Trophoblast cell (in vitro differentiated cells and primary cell): ENCODE data around the gene ZNF324.

Experiments
- DNase-seq, 2 donors: peaks; one replicate each; pipeline ENCODE4 v3.0.0-alpha.2; 2016
- H2AFZ ChIP-seq: 2 replicates; pipeline ENCODE4 v1.6.1; 2013; ENCODE audit warnings: low read length, moderate library complexity, mild to moderate bottlenecking; ENCODE audit not compliant: insufficient read depth, poor library complexity
- H2AK5ac ChIP-seq: 2 replicates; pipeline ENCODE4 v1.6.1; 2013; ENCODE audit warnings: mild to moderate bottlenecking, low read length
- H2BK120ac ChIP-seq: 2 replicates; pipeline ENCODE4 v1.6.1; 2013; ENCODE audit warnings: low read length, mild to moderate bottlenecking, moderate library complexity; ENCODE audit not compliant: insufficient read depth, poor library complexity
- H2BK12ac ChIP-seq: 2 replicates; pipeline ENCODE4 v1.6.1; 2013; ENCODE audit warnings: mild to moderate bottlenecking, low read length, moderate library complexity
- H2BK5ac ChIP-seq: 2 replicates; pipeline ENCODE4 v1.6.1; 2013; ENCODE audit warnings: low read length, low read depth, moderate library complexity, mild to moderate bottlenecking; ENCODE audit not compliant: poor library complexity
- H3K14ac ChIP-seq: 2 replicates; pipeline ENCODE4 v1.6.1; 2013; ENCODE audit warnings: mild to moderate bottlenecking, low read length
- H3K18ac ChIP-seq: 2 replicates; pipeline ENCODE4 v1.6.1; 2013; ENCODE audit warnings: mild to moderate bottlenecking, low read length
- H3K23ac ChIP-seq: 2 replicates; pipeline ENCODE4 v1.6.1; 2013; ENCODE audit warnings: low read length
- H3K27ac ChIP-seq: 2 replicates; pipeline ENCODE4 v1.5.1; 2013; ENCODE audit warnings: low read depth, mild to moderate bottlenecking, inconsistent platforms, low read length, moderate library complexity
- H3K27me3 ChIP-seq: 2 replicates; pipeline ENCODE4 v1.6.1; 2013; ENCODE audit warnings: inconsistent platforms, mild to moderate bottlenecking, low read length, moderate library complexity; ENCODE audit not compliant: insufficient read depth
- H3K36me3 ChIP-seq, 2 experiments: 1 replicate in 1 of 2; 2 replicates in 1 of 2; pipeline ENCODE4 v1.6.1; 2013; ENCODE audit warnings: low read length in 2 of 2, mild to moderate bottlenecking in 2 of 2, moderate library complexity in 1 of 2; ENCODE audit not compliant: insufficient read depth in 2 of 2, control insufficient read depth in 1 of 2
- H3K4ac ChIP-seq: 2 replicates; pipeline ENCODE4 v1.6.1; 2013; ENCODE audit warnings: low read depth, mild to moderate bottlenecking, low read length, moderate library complexity
- H3K4me1 ChIP-seq, 2 experiments: 1 replicate in 1 of 2; 2 replicates in 1 of 2; pipeline ENCODE4 v1.6.1; 2013; ENCODE audit warnings: low read length in 2 of 2, mild to moderate bottlenecking in 2 of 2, moderate library complexity in 1 of 2; ENCODE audit not compliant: insufficient read depth in 2 of 2, control insufficient read depth in 1 of 2
- H3K4me2 ChIP-seq: 2 replicates; pipeline ENCODE4 v1.6.1; 2013; ENCODE audit warnings: inconsistent platforms, mild to moderate bottlenecking, low read length, moderate library complexity
- H3K4me3 ChIP-seq: 2 replicates; pipeline ENCODE4 v1.5.1; 2013; ENCODE audit warnings: mild to moderate bottlenecking, low read depth, low read length, inconsistent platforms
- H3K79me1 ChIP-seq: one replicate; pipeline ENCODE4 v1.6.1; 2013; ENCODE audit warnings: low read length
- H3K79me2 ChIP-seq: 2 replicates; pipeline ENCODE4 v1.6.1; 2013; ENCODE audit warnings: low read length, mild to moderate bottlenecking; ENCODE audit not compliant: control insufficient read depth, insufficient read depth, poor library complexity
- H3K9ac ChIP-seq: 2 replicates; pipeline ENCODE4 v1.6.1; 2013; ENCODE audit warnings: mild to moderate bottlenecking, low read length
- H3K9me3 ChIP-seq: 2 replicates; pipeline ENCODE4 v1.6.1; 2013; ENCODE audit warnings: low read depth, mild to moderate bottlenecking, control low read depth, inconsistent platforms, low read length; ENCODE audit not compliant: insufficient read depth
- H4K12ac ChIP-seq: 2 replicates; pipeline ENCODE4 v1.6.1; 2013; ENCODE audit warnings: low read depth, mild to moderate bottlenecking, low read length, moderate library complexity
- H4K8ac ChIP-seq: 2 replicates; pipeline ENCODE4 v1.6.1; 2013; ENCODE audit warnings: low read depth, mild to moderate bottlenecking, low read length, moderate library complexity
- H4K91ac ChIP-seq: one replicate; pipeline ENCODE4 v1.6.1; 2013; ENCODE audit warnings: low read depth, mild to moderate bottlenecking, low read length, moderate library complexity
- WGBS: extraction: QIAGEN DNeasy Blood & Tissue Kit; methylation state at CpG from one replicate; pipeline ENCODE4 v1.1.7; 2013; ENCODE audit warnings: missing lambda C conversion rate; ENCODE audit not compliant: insufficient read length, insufficient coverage; ENCODE audit errors: extremely low coverage; 5-methylcytosine and 5-hydroxymethylcytosine counted together

Gene ZNF324

GRCh38 chr19:58473775-58474174 lies 6.9 kb downstream of the ZNF324 start:
- H3K4me1 ChIP-seq: peaks cover 7 to 13% of the 10 kb centered on the region in 2 experiments
- H2BK120ac ChIP-seq: no peak overlapping the region
- no peak overlapping the region for H2AK5ac ChIP-seq
- H3K27me3 ChIP-seq: no peaks in the 10 kb centered on the region
- no peak overlapping the region for H4K91ac ChIP-seq
- H2BK12ac ChIP-seq: no peak overlapping the region
- H3K4me2 ChIP-seq: no peak overlapping the region
- no peak overlapping the region for H3K27ac ChIP-seq
- H3K9ac ChIP-seq: no peak overlapping the region
- no peak overlapping the region for H3K23ac ChIP-seq
- H3K79me2 ChIP-seq: peaks cover 3% of the 10 kb centered on the region
- H4K8ac ChIP-seq: no peak overlapping the region
- H3K14ac ChIP-seq: no peak overlapping the region
- H3K4ac ChIP-seq: no peak overlapping the region
- H2BK5ac ChIP-seq: no peak overlapping the region
- H3K4me3 ChIP-seq: no peak overlapping the region
- H2AFZ ChIP-seq: no peak overlapping the region
- peaks cover 36 to 38% of the 10 kb centered on the region in 2 experiments for H3K36me3 ChIP-seq
- no peaks in the 10 kb centered on the region for H3K9me3 ChIP-seq
- no peak for DNase-seq
- H3K79me1 ChIP-seq: peaks cover 11% of the 10 kb centered on the region
- no peak overlapping the region for H3K18ac ChIP-seq
- no peak overlapping the region for H4K12ac ChIP-seq

GRCh38 chr19:58474291-58474996 lies 7.6 kb downstream of the ZNF324 start:
- H2BK5ac ChIP-seq: no peak overlapping the region
- no peak overlapping the region for H3K4me2 ChIP-seq
- no peak overlapping the region for H3K27ac ChIP-seq
- H4K8ac ChIP-seq: no peak overlapping the region
- DNase-seq: no peak
- H3K18ac ChIP-seq: no peak overlapping the region
- H3K9me3 ChIP-seq: no peaks in the 10 kb centered on the region
- no peak overlapping the region for H3K14ac ChIP-seq
- no peak overlapping the region for H2BK120ac ChIP-seq
- no peak overlapping the region for H3K9ac ChIP-seq
- H2AK5ac ChIP-seq: no peak overlapping the region
- peaks cover 32 to 36% of the 10 kb centered on the region in 2 experiments for H3K36me3 ChIP-seq
- H4K91ac ChIP-seq: no peak overlapping the region
- H4K12ac ChIP-seq: no peak overlapping the region
- peaks cover 11% of the 10 kb centered on the region for H3K79me1 ChIP-seq
- H3K23ac ChIP-seq: no peak overlapping the region
- H2AFZ ChIP-seq: no peak overlapping the region
- WGBS: no CpG with 5 or more reads among the region's 12 CpGs
- H3K79me2 ChIP-seq: peaks cover 3% of the 10 kb centered on the region
- no peak overlapping the region for H3K4me3 ChIP-seq
- no peak overlapping the region for H3K4ac ChIP-seq
- H3K27me3 ChIP-seq: no peaks in the 10 kb centered on the region
- H3K4me1 ChIP-seq: peaks cover 7 to 13% of the 10 kb centered on the region in 2 experiments
- no peak overlapping the region for H2BK12ac ChIP-seq

- Histone ChIP-seq H3K4me3 (peak overlapping the region; percentile 73), H4K12ac (peak overlapping the region; percentile 46), H3K18ac (no peak overlapping the region), H3K27me3 (no peaks in the 10 kb centered on the region), H3K9me3 (no peaks in the 10 kb centered on the region), H2BK12ac (no peak overlapping the region), H3K14ac (peak overlapping the region; percentile 34), H3K23ac (no peak overlapping the region), H3K9ac (peak overlapping the region; percentile 18), H3K4me1 (peaks cover 7 to 13% of the 10 kb centered on the region in 2 experiments), H4K91ac (peak overlapping the region; percentile 36), H4K8ac (peak overlapping the region; percentile 69), H3K27ac (peak overlapping the region; percentile 87), H3K36me3 (peaks cover 26 to 31% of the 10 kb centered on the region in 2 experiments), H3K79me2 (peaks cover 3% of the 10 kb centered on the region), H2AK5ac (peak overlapping the region; percentile 49), H2BK5ac (no peak overlapping the region), H2AFZ (peak overlapping the region; percentile 66), H3K79me1 (peaks cover 11% of the 10 kb centered on the region), H2BK120ac (peak overlapping the region; percentile 10), H3K4ac (peak overlapping the region; percentile 24), H3K4me2 (peak overlapping the region; percentile 98)
- no CpG with 5 or more reads among the region's 27 CpGs for WGBS
- DNase-seq: no peak
Measured at GRCh38 chr19:58474997-58475713, 8.3 kb downstream of the ZNF324 start.

- H3K79me2 ChIP-seq: peaks cover 3% of the 10 kb centered on the region
- no peak within 1 kb of the TSS for H2BK12ac ChIP-seq
- peak within 1 kb of the TSS; percentile 72 for H4K12ac ChIP-seq
- H4K91ac ChIP-seq: peak within 1 kb of the TSS; percentile 52
- peak within 1 kb of the TSS; percentile 78 for H4K8ac ChIP-seq
- H3K9ac ChIP-seq: peak within 1 kb of the TSS; percentile 81
- no peak within 1 kb of the TSS for H3K23ac ChIP-seq
- H2BK120ac ChIP-seq: peak within 1 kb of the TSS; percentile 28
- peak within 1 kb of the TSS; percentile 73 for H3K4me3 ChIP-seq
- peak within 1 kb of the TSS; percentile 87 for H3K27ac ChIP-seq
- H3K14ac ChIP-seq: peak within 1 kb of the TSS; percentile 65
- peaks cover 7 to 13% of the 10 kb centered on the region in 2 experiments for H3K4me1 ChIP-seq
- H3K4ac ChIP-seq: peak within 1 kb of the TSS; percentile 53
- peak within 1 kb of the TSS; percentile 50 for H3K18ac ChIP-seq
- peak within 1 kb of the TSS; percentile 49 for H2AK5ac ChIP-seq
- peak within 1 kb of the TSS; percentile 62 for H2BK5ac ChIP-seq
- peaks cover 11% of the 10 kb centered on the region for H3K79me1 ChIP-seq
- H3K36me3 ChIP-seq: peaks cover 27 to 33% of the 10 kb centered on the region in 2 experiments
- peak within 1 kb of the TSS; percentile 98 for H3K4me2 ChIP-seq
- H2AFZ ChIP-seq: peak within 1 kb of the TSS; percentile 84
- H3K27me3 ChIP-seq: no peaks in the 10 kb centered on the region
- no CpG with 5 or more reads among the region's 64 CpGs for WGBS
- H3K9me3 ChIP-seq: no peaks in the 10 kb centered on the region
- peak; percentile 96 to 98 for DNase-seq
Measured at GRCh38 chr19:58475714-58476497, 9.0 kb downstream of the ZNF324 start, which contains the start of gene ZNF446. Gene ZNF446, plus strand, starts transcription at chr19:58476352. Its CDS starts 867 bp downstream, at chr19:58477219.
